IMR-90 (cell line): ENCODE data around the gene IRF2BP1. TPM values are rescaled to one million over a fixed set of nuclear protein-coding genes. Genes with fewer than 3 reads are reported as not detected.

Experiments used
- ATAC-seq: fragments of 200-7000 bp; cut with Tn5 transposase; 2 replicates; pipeline ENCODE4 v1.9.1; 2020; ENCODE audit warnings: low read depth, mild to moderate bottlenecking, moderate library complexity
- BruUV-seq: library from RNA; stranded (reverse); fragments of 400-500 nt; replicated peaks from 2 replicates; lab custom pipeline; 2021; lab: Mats Ljungman, UMichigan
- CTCF ChIA-PET: fragments of 300-600 bp; formaldehyde crosslinking; extraction: SDS; loops from one replicate; lab custom pipeline; 2021; ENCODE audit warnings: antibody characterized with exemption; lab: Yijun Ruan, JAX
- POLR2A ChIA-PET: fragments of 300-600 bp; sonication (Branson Sonifier 250); formaldehyde crosslinking; loops from one replicate; lab custom pipeline; 2022; ENCODE audit warnings: antibody characterized with exemption; ENCODE audit not compliant: unreplicated experiment; lab: Charles Lee
- DNase-seq: peaks from one replicate; pipeline ENCODE4 v3.0.0; 2013
- H2AFZ ChIP-seq: replicated peaks from 2 replicates; pipeline ENCODE3; 2013; ENCODE audit warnings: low read length, mild to moderate bottlenecking; ENCODE audit not compliant: poor library complexity
- H2AK5ac ChIP-seq: 2 replicates; pipeline ENCODE4 v1.6.1; 2013; ENCODE audit warnings: low read depth, low read length, inconsistent platforms
- H2AK9ac ChIP-seq: replicated peaks from 2 replicates; pipeline ENCODE3; 2013; ENCODE audit warnings: mild to moderate bottlenecking, low read depth, low read length, moderate library complexity; ENCODE audit not compliant: poor library complexity
- H2BK120ac ChIP-seq: 2 replicates; pipeline ENCODE4 v1.6.1; 2013; ENCODE audit warnings: low read depth, low read length, inconsistent platforms
- H2BK15ac ChIP-seq: 3 replicates; pipeline ENCODE4 v1.6.1; 2013; ENCODE audit warnings: low read depth, low read length, inconsistent platforms
- H2BK20ac ChIP-seq: 2 replicates; pipeline ENCODE4 v1.6.1; 2013; ENCODE audit warnings: low read depth, mild to moderate bottlenecking, inconsistent platforms, low read length, moderate library complexity
- H2BK5ac ChIP-seq: 2 replicates; pipeline ENCODE4 v1.6.1; 2013; ENCODE audit warnings: mild to moderate bottlenecking, low read depth, low read length, inconsistent platforms; ENCODE audit not compliant: poor library complexity, severe bottlenecking
- H3K14ac ChIP-seq: replicated peaks from 2 replicates; pipeline ENCODE4 v1.6.1; 2013; ENCODE audit warnings: low read depth, low read length, inconsistent platforms
- H3K18ac ChIP-seq: 2 replicates; pipeline ENCODE4 v1.6.1; 2013; ENCODE audit warnings: low read depth, low read length, control low read depth
- H3K23ac ChIP-seq: 2 replicates; pipeline ENCODE4 v1.6.1; 2013; ENCODE audit warnings: low read depth, low read length, inconsistent platforms
- H3K27ac ChIP-seq: 2 replicates; pipeline ENCODE4 v1.5.1; 2013; ENCODE audit warnings: mild to moderate bottlenecking, control low read depth, low read length; ENCODE audit not compliant: insufficient read depth
- H3K27me3 ChIP-seq: 2 replicates; pipeline ENCODE4 v1.6.1; 2013; ENCODE audit warnings: low read length; ENCODE audit not compliant: control insufficient read depth, insufficient read depth
- H3K36me3 ChIP-seq: 2 replicates; pipeline ENCODE4 v1.6.1; 2013; ENCODE audit warnings: low read length, mixed read lengths; ENCODE audit not compliant: control insufficient read depth, insufficient read depth
- H3K4ac ChIP-seq: 2 replicates; pipeline ENCODE4 v1.6.1; 2013; ENCODE audit warnings: low read depth, low read length, inconsistent platforms
- H3K4me1 ChIP-seq: 2 replicates; pipeline ENCODE4 v1.6.1; 2013; ENCODE audit warnings: low read length, mixed read lengths; ENCODE audit not compliant: control insufficient read depth, insufficient read depth
- H3K4me2 ChIP-seq: 2 replicates; pipeline ENCODE4 v1.6.1; 2013; ENCODE audit warnings: low read depth, mild to moderate bottlenecking, control low read depth, low read length, moderate library complexity
- H3K4me3 ChIP-seq: 2 replicates; pipeline ENCODE4 v1.5.1; 2013; ENCODE audit warnings: low read depth, mild to moderate bottlenecking, control low read depth, low read length, moderate library complexity; ENCODE audit not compliant: insufficient read depth
- H3K56ac ChIP-seq: 2 replicates; pipeline ENCODE4 v1.6.1; 2013; ENCODE audit warnings: low read length, inconsistent platforms; ENCODE audit not compliant: insufficient read depth; ENCODE audit errors: extremely low read depth
- H3K79me1 ChIP-seq, 2 experiments: 2 replicates each; pipeline ENCODE4 v1.6.1; 2013; ENCODE audit warnings: low read length in 2 of 2, inconsistent platforms in 1 of 2, low read depth in 1 of 2
- H3K9ac ChIP-seq: 2 replicates; pipeline ENCODE4 v1.6.1; 2013; ENCODE audit warnings: low read depth, low read length, control low read depth
- H3K9me1 ChIP-seq: 2 replicates; pipeline ENCODE4 v1.6.1; 2013; ENCODE audit warnings: low read length, inconsistent platforms; ENCODE audit not compliant: insufficient read depth
- H3K9me3 ChIP-seq: 2 replicates; pipeline ENCODE4 v1.6.1; 2013; ENCODE audit warnings: low read length; ENCODE audit not compliant: control insufficient read depth, insufficient read depth
- H4K20me1 ChIP-seq: 2 replicates; pipeline ENCODE4 v1.6.1; 2013; ENCODE audit warnings: low read length, inconsistent platforms; ENCODE audit not compliant: insufficient read depth
- H4K5ac ChIP-seq: 2 replicates; pipeline ENCODE4 v1.6.1; 2013; ENCODE audit warnings: mild to moderate bottlenecking, low read depth, low read length, control low read depth
- H4K8ac ChIP-seq, 2 experiments: 2 replicates each; pipeline ENCODE4 v1.6.1; 2013; ENCODE audit warnings: low read depth in 2 of 2, low read length in 2 of 2, control low read depth in 1 of 2, inconsistent platforms in 1 of 2
- H4K91ac ChIP-seq: 2 replicates; pipeline ENCODE4 v1.6.1; 2013; ENCODE audit warnings: low read depth, low read length, inconsistent platforms; ENCODE audit not compliant: insufficient read depth
- BHLHE40 ChIP-seq: fragments of 150-350 bp; IDR thresholded peaks from 2 replicates; pipeline ENCODE4 v1.6.1; 2016; ENCODE audit warnings: mild to moderate bottlenecking, low read depth, low read length
- CEBPB ChIP-seq: IDR thresholded peaks from 2 replicates; pipeline ENCODE4 v1.6.1; 2012; ENCODE audit warnings: low read depth, low read length, improper control_type of control experiment
- CHD1 ChIP-seq: IDR thresholded peaks from 2 replicates; pipeline ENCODE4 v1.6.1; 2012; ENCODE audit warnings: low read depth, low read length, improper control_type of control experiment
- FOS ChIP-seq: fragments of 150-350 bp; IDR thresholded peaks from 2 replicates; pipeline ENCODE4 v1.6.1; 2016; ENCODE audit warnings: low read depth, low read length
- MAFK ChIP-seq: IDR thresholded peaks from 2 replicates; pipeline ENCODE4 v1.6.1; 2012; ENCODE audit warnings: low read depth, low read length, improper control_type of control experiment
- MAZ ChIP-seq: IDR thresholded peaks from 2 replicates; pipeline ENCODE4 v1.6.1; 2012; ENCODE audit warnings: low read depth, mild to moderate bottlenecking, low read length, improper control_type of control experiment, moderate library complexity, borderline replicate concordance
- MXI1 ChIP-seq: IDR thresholded peaks from 2 replicates; pipeline ENCODE4 v1.6.1; 2012; ENCODE audit warnings: low read depth, mild to moderate bottlenecking, low read length, moderate library complexity, borderline replicate concordance
- NFE2L2 ChIP-seq: fragments of 150-350 bp; IDR thresholded peaks from 2 replicates; pipeline ENCODE4 v1.6.1; 2016; ENCODE audit warnings: low read depth, mild to moderate bottlenecking, low read length
- POLR2A ChIP-seq: IDR thresholded peaks from 2 replicates; pipeline ENCODE4 v1.6.1; 2012; ENCODE audit warnings: mild to moderate bottlenecking, low read depth, low read length
- RAD21 ChIP-seq: IDR thresholded peaks from 2 replicates; pipeline ENCODE4 v1.6.1; 2012; ENCODE audit warnings: low read length, improper control_type of control experiment
- RCOR1 ChIP-seq: IDR thresholded peaks from 2 replicates; pipeline ENCODE4 v1.6.1; 2012; ENCODE audit warnings: mild to moderate bottlenecking, low read length, improper control_type of control experiment; ENCODE audit not compliant: insufficient replicate concordance
- RFX5 ChIP-seq: IDR thresholded peaks from 2 replicates; pipeline ENCODE4 v1.8.0; 2012; ENCODE audit warnings: low read depth, mild to moderate bottlenecking, low read length, moderate library complexity
- SMC3 ChIP-seq: fragments of 150-350 bp; IDR thresholded peaks from 2 replicates; pipeline ENCODE4 v1.6.1; 2016; ENCODE audit warnings: low read depth, mild to moderate bottlenecking, antibody characterized with exemption, low read length, moderate library complexity
- WGBS, 2 experiments: methylation state at CpG; one replicate each; pipeline versions ENCODE4 v1.1.5 to v1.1.7; 2013; ENCODE audit warnings: missing lambda C conversion rate in 2 of 2; ENCODE audit not compliant: insufficient read length in 1 of 2; ENCODE audit errors: extremely low coverage in 2 of 2; 5-methylcytosine and 5-hydroxymethylcytosine counted together
- dilution Hi-C: fragments of 300-500 bp; cut with HindIII; formaldehyde crosslinking; loops from one replicate; pipeline ENCODE4 v1.14.3; 2018; ENCODE audit warnings: low sequenced_read_pairs; ENCODE audit not compliant: unreplicated experiment
- in situ Hi-C: fragments of 300-500 bp; cut with MboI; formaldehyde crosslinking; loops from 3 replicates; pipeline ENCODE4 v1.14.3; 2019; ENCODE audit warnings: low sequenced_read_pairs, inconsistent platforms, mixed read lengths
- intact Hi-C: fragments of 100-400 bp; cut with micrococcal nuclease; formaldehyde crosslinking; loops from 2 replicates; pipeline ENCODE4 v1.10.0; 2022
- polyA plus RNA-seq, 3 experiments: library from polyadenylated mRNA; depleted of rRNA; stranded (reverse); fragments of >200 nt; gene quantifications; 2 replicates each; pipeline ENCODE4 v1.2.3, GENCODE V29; 2012; ENCODE audit warnings: low replicate concordance in 1 of 3
- total RNA-seq: library from RNA; depleted of rRNA; stranded (reverse); fragments of >200 nt; gene quantifications from 2 replicates; pipeline ENCODE4 v1.2.3, GENCODE V29; 2012
- TF ChIP-seq, protein P1 (sequence below): fragments of 150-350 bp; IDR thresholded peaks from 2 replicates; pipeline ENCODE4 v1.6.1; 2016; ENCODE audit warnings: low read depth, mild to moderate bottlenecking, low read length, moderate library complexity, borderline replicate concordance
- TF ChIP-seq, protein P2 (sequence below): fragments of 150-350 bp; IDR thresholded peaks from 2 replicates; pipeline ENCODE4 v1.6.1; 2017; ENCODE audit warnings: mild to moderate bottlenecking, antibody characterized with exemption, low read length, low read depth

The IRF2BP1 gene
- total and polyA plus RNA-seq, 2 of the 4 experiments (the other 2 are of a cell fraction): 4.5 to 8.5 TPM

DNA sequence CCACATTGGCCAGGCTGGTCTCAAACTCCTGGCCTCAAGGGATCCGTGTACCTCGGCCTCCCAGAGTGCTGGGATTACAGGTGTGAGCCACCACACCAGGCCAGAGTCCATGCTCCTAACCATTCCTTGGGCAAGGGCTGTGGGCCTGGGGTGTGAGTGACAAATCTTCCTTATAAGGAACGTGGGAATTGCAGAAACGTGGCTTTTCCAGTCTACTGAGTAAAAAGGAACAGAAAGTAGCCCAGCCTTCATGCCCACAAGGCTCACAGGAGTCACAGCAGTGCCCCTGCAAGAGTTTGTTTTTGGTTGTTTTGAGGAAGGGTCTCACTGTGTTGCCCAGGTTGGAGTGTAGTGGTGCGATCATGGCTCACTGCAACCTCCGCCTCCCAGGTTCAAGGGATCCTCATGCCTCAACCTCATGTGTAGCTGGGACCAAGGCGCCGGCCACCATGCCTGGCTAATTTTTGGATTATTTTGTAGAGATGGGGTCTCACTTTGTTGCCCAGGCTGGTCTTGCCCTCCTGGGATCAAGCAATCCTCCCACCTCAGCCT lies 11.4 kb upstream of the IRF2BP1 start:
- Histone ChIP-seq H3K4me3 (no peak overlapping the region), H2BK20ac (no peak overlapping the region), H3K9me1 (peaks cover 4% of the 10 kb centered on the region; the same call in 1 of the 2 replicates), H3K4me1 (0 out of 2 replicates have a peak, but pooled peaks cover 2% of the 10 kb centered on the region), H3K27ac (no peak overlapping the region), H2BK120ac (no peak overlapping the region), H3K79me1 (peaks cover 13 to 21% of the 10 kb centered on the region in 2 experiments), H2AK5ac (no peak overlapping the region), H3K4ac (no peak overlapping the region), H3K56ac (no peak overlapping the region), H3K9me3 (no peaks in the 10 kb centered on the region), H4K8ac (no peak overlapping the region), H2AK9ac (no peak overlapping the region), H3K9ac (no peak overlapping the region), H4K5ac (no peak overlapping the region), H3K23ac (no peak overlapping the region), H4K20me1 (0 out of 2 replicates have a peak, but pooled peaks cover 9% of the 10 kb centered on the region), H2BK5ac (no peak overlapping the region), H3K27me3 (no peaks in the 10 kb centered on the region), H3K18ac (no peak overlapping the region), H3K4me2 (no peak overlapping the region), H4K91ac (no peak overlapping the region), H2AFZ (no peak overlapping the region), H3K14ac (no peak overlapping the region), H2BK15ac (no peak overlapping the region), H3K36me3 (peaks cover 32% of the 10 kb centered on the region)
- dilution Hi-C loops (no loop called here), intact Hi-C loops (no loop called here), in situ Hi-C loops (no loop called here)
- 82% methylated on average over 3 of the region's 8 CpGs; no CpG with 5 or more reads in 1 of the 2 experiments for WGBS, 2 experiments
- TF ChIP-seq POLR2A: no peak
- no peak for TF ChIP-seq RAD21
- TF ChIP-seq MAFK: no peak
- TF ChIP-seq CEBPB: no peak
- no peak for TF ChIP-seq NFE2L2
- no peak for TF ChIP-seq MXI1
- TF ChIP-seq, protein P1, sequence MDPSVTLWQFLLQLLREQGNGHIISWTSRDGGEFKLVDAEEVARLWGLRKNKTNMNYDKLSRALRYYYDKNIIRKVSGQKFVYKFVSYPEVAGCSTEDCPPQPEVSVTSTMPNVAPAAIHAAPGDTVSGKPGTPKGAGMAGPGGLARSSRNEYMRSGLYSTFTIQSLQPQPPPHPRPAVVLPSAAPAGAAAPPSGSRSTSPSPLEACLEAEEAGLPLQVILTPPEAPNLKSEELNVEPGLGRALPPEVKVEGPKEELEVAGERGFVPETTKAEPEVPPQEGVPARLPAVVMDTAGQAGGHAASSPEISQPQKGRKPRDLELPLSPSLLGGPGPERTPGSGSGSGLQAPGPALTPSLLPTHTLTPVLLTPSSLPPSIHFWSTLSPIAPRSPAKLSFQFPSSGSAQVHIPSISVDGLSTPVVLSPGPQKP: no peak
- no peak for TF ChIP-seq RFX5
- TF ChIP-seq SMC3: no peak
- TF ChIP-seq RCOR1: no peak
- no peak for TF ChIP-seq MAZ
- TF ChIP-seq BHLHE40: no peak
- no peak for TF ChIP-seq FOS
- no peak for TF ChIP-seq CHD1
- TF ChIP-seq, protein P2, sequence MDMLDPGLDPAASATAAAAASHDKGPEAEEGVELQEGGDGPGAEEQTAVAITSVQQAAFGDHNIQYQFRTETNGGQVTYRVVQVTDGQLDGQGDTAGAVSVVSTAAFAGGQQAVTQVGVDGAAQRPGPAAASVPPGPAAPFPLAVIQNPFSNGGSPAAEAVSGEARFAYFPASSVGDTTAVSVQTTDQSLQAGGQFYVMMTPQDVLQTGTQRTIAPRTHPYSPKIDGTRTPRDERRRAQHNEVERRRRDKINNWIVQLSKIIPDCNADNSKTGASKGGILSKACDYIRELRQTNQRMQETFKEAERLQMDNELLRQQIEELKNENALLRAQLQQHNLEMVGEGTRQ: no peak
- ChIA-PET POLR2A (no interaction called here), CTCF (no interaction called here)
- DNase-seq (no peak), ATAC-seq (no peak)
- no TSS peak for BruUV-seq
